Stomach (tissue), 9 donors: Measurements from ENCODE around the gene NLGN1. TPM values are rescaled to one million over a fixed set of nuclear protein-coding genes. Genes with fewer than 3 reads are reported as not detected.

Source experiments
- DNase-seq, 2 donors: peaks; one replicate each; pipeline versions ENCODE4 v3.0.0 to v3.0.0-alpha.2; 2013 to 2019
- H3K27ac ChIP-seq, 5 donors: fragments of 200-600 bp in 4 of 5; sonication (generic) in 4 of 5; one replicate each; pipeline ENCODE4 v1.5.1; 2013 to 2019; ENCODE audit warnings: mild to moderate bottlenecking in 1 of 5, moderate library complexity in 1 of 5
- H3K27me3 ChIP-seq, 3 donors: fragments of 200-600 bp; sonication (generic); one replicate each; pipeline ENCODE4 v1.5.1; 2017 to 2019; ENCODE audit warnings: mixed run types in 1 of 3
- H3K36me3 ChIP-seq, 4 donors: fragments of 200-600 bp; sonication (generic); 1 replicate in 3 of 4; 2 replicates in 1 of 4; pipeline ENCODE4 v1.5.1; 2016 to 2019
- H3K4me1 ChIP-seq, 4 donors: fragments of 200-600 bp; sonication (generic); one replicate each; pipeline ENCODE4 v1.5.1; 2016 to 2019
- H3K4me3 ChIP-seq, 4 donors: fragments of 200-600 bp; sonication (generic) in 3 of 4; one replicate each; pipeline ENCODE4 v1.5.1; 2016 to 2019; ENCODE audit warnings: mild to moderate bottlenecking in 1 of 4
- H3K9me3 ChIP-seq, 4 donors: fragments of 200-600 bp; sonication (generic); one replicate each; pipeline ENCODE4 v1.5.1; 2016 to 2019
- CTCF ChIP-seq, 7 experiments: fragments of 450-650 bp in 4 of 7; fragments of 200-600 bp in 3 of 7; sonication (generic) in 3 of 7; IDR thresholded peaks; one replicate each; pipeline ENCODE4 v1.5.1; 2016 to 2019; ENCODE audit warnings: antibody characterized with exemption in 7 of 7, control low read depth in 2 of 7, mild to moderate bottlenecking in 1 of 7
- EP300 ChIP-seq: sonication (generic); formaldehyde crosslinking; IDR thresholded peaks from one replicate; pipeline ENCODE4 v1.6.1; 2017; ENCODE audit warnings: antibody characterized with exemption
- POLR2A ChIP-seq, 4 donors: fragments of 450-650 bp; IDR thresholded peaks; one replicate each; pipeline ENCODE4 v1.6.1; 2016; ENCODE audit warnings: antibody characterized with exemption in 4 of 4, control low read depth in 2 of 4, mild to moderate bottlenecking in 1 of 4, moderate library complexity in 1 of 4
- POLR2AphosphoS5 ChIP-seq, 3 donors: sonication (generic); formaldehyde crosslinking; IDR thresholded peaks; one replicate each; pipeline ENCODE4 v1.6.1; 2016; ENCODE audit warnings: antibody characterized with exemption in 3 of 3
- WGBS, 5 donors: extraction: QIAGEN DNeasy Blood & Tissue Kit in 3 of 5; methylation state at CpG; one replicate each; pipeline versions ENCODE4 v1.1.5 to v1.1.7; 2013 to 2018; 5-methylcytosine and 5-hydroxymethylcytosine counted together
- intact Hi-C: fragments of 100-400 bp; cut with DNase I; formaldehyde crosslinking; loops from one replicate; pipeline ENCODE4 v1.15.1; 2023; ENCODE audit warnings: low total_unique reads
- polyA plus RNA-seq, 3 donors: library from polyadenylated mRNA; stranded (reverse); fragments of 200-250 nt; gene quantifications; one replicate each; pipeline ENCODE4 v1.2.3, GENCODE V29; 2013
- total RNA-seq, 5 donors: library from RNA; depleted of rRNA; stranded (reverse); fragments of >200 nt; gene quantifications; one replicate each; pipeline versions ENCODE4 v1.1.0 to v1.2.3, GENCODE V29; 2014 to 2016
- donor health status: healthy with polysubstance abuse.
- donor health status: Bipolar disorder and iron deficiency.
- donor health status: healthy.

NLGN1 gene
- total and polyA plus RNA-seq, 8 donors, result 0.15 to 45.2 (median 4.8) TPM; not detected in 1

GRCh38 chr3:173660645-173661299 lies 263.2 kb downstream of the NLGN1 start:
- intact Hi-C loops, result no loop called here
- no peak overlapping the region for H3K27ac ChIP-seq
- WGBS, 5 donors, result 48 to 62% (median 58%) methylated on average over 3 of the region's 3 CpGs

GRCh38 chr3:173663696-173664111 lies 266.2 kb downstream of the NLGN1 start:
- intact Hi-C loops, result no loop called here
- H3K27me3 ChIP-seq, result no peaks in the 10 kb centered on the region
- TF ChIP-seq EP300 (no peak), POLR2A (IDR thresholded peaks at IDR 0.05) (no peak), CTCF (IDR thresholded peaks at IDR 0.05) (no peak), POLR2AphosphoS5 (IDR thresholded peaks at IDR 0.05) (no peak)
- WGBS, 5 donors, result 72 to 94% (median 82%) methylated on average over 1 of the region's 1 CpG
- no peaks in the 10 kb centered on the region for H3K9me3 ChIP-seq
- no peaks in the 10 kb centered on the region for H3K4me1 ChIP-seq
- no peak overlapping the region for H3K4me3 ChIP-seq
- H3K36me3 ChIP-seq, result no peaks in the 10 kb centered on the region
- no peak for DNase-seq
- no peak overlapping the region for H3K27ac ChIP-seq

More at GRCh38 chr3:173660645-173661299, 263.2 kb downstream of the NLGN1 start:
- Histone ChIP-seq H3K9me3 (no peaks in the 10 kb centered on the region), H3K4me1 (no peaks in the 10 kb centered on the region), H3K27me3 (no peaks in the 10 kb centered on the region), H3K36me3 (no peaks in the 10 kb centered on the region), H3K4me3 (no peak overlapping the region)
- no peak for DNase-seq
- no peak for TF ChIP-seq CTCF (IDR thresholded peaks at IDR 0.05)
- TF ChIP-seq EP300, result no peak
- no peak for TF ChIP-seq POLR2A (IDR thresholded peaks at IDR 0.05)
- no peak for TF ChIP-seq POLR2AphosphoS5 (IDR thresholded peaks at IDR 0.05)

- Histone ChIP-seq H3K4me3 (no peak overlapping the region), H3K27me3 (no peaks in the 10 kb centered on the region), H3K4me1 (no peaks in the 10 kb centered on the region), H3K9me3 (no peaks in the 10 kb centered on the region), H3K27ac (no peak overlapping the region), H3K36me3 (no peaks in the 10 kb centered on the region)
- DNase-seq, result no peak
- TF ChIP-seq EP300, result no peak
- no peak for TF ChIP-seq POLR2A (IDR thresholded peaks at IDR 0.05)
- TF ChIP-seq CTCF (IDR thresholded peaks at IDR 0.05), result no peak
- no peak for TF ChIP-seq POLR2AphosphoS5 (IDR thresholded peaks at IDR 0.05)
- intact Hi-C loops, result no loop called here
- WGBS, 5 donors, result 51 to 68% (median 59%) methylated on average over 1 of the region's 1 CpG
Observed at GRCh38 chr3:173676094-173676493, 278.6 kb downstream of the NLGN1 start.

GRCh38 chr3:173681188-173681678 lies 283.7 kb downstream of the NLGN1 start:
- Histone ChIP-seq H3K9me3 (no peaks in the 10 kb centered on the region), H3K4me1 (no peaks in the 10 kb centered on the region), H3K4me3 (no peak overlapping the region), H3K36me3 (no peaks in the 10 kb centered on the region), H3K27me3 (no peaks in the 10 kb centered on the region), H3K27ac (no peak overlapping the region)
- TF ChIP-seq POLR2A (IDR thresholded peaks at IDR 0.05) (no peak), POLR2AphosphoS5 (IDR thresholded peaks at IDR 0.05) (no peak), CTCF (IDR thresholded peaks at IDR 0.05) (no peak), EP300 (no peak)
- 93 to 100% (median 96%) methylated on average over 1 of the region's 1 CpG for WGBS, 5 donors
- DNase-seq, result no peak
- intact Hi-C loops, result no loop called here
